Heart left ventricle (tissue), 16 donors: Measurements from ENCODE around the gene FBXL7. TPM values are rescaled to one million over a fixed set of nuclear protein-coding genes. Genes with fewer than 3 reads are reported as not detected.

ENCODE experiments used
- ATAC-seq, 4 donors: fragments of 200-7000 bp; cut with Tn5 transposase; one replicate each; pipeline ENCODE4 v1.9.1; 2020 to 2022; ENCODE audit warnings: moderate library complexity in 4 of 4, mild to moderate bottlenecking in 3 of 4, moderate number of reproducible peaks in 1 of 4
- DNase-seq, 5 donors: peaks; one replicate each; pipeline ENCODE4 v3.0.0-alpha.2; 2020
- H3K27ac ChIP-seq, 12 donors: fragments of 200-600 bp; sonication (generic) in 4 of 12; one replicate each; pipeline versions ENCODE4 v1.5.0 to v1.8.0; 2016 to 2022; ENCODE audit warnings: mild to moderate bottlenecking in 2 of 12
- H3K27me3 ChIP-seq, 9 donors: fragments of 200-600 bp; sonication (generic) in 2 of 9; one replicate each; pipeline versions ENCODE4 v1.5.1 to v1.8.0; 2016 to 2022; ENCODE audit warnings: mild to moderate bottlenecking in 3 of 9
- H3K36me3 ChIP-seq, 9 donors: fragments of 200-600 bp; sonication (generic) in 2 of 9; one replicate each; pipeline versions ENCODE4 v1.5.0 to v1.8.0; 2018 to 2022; ENCODE audit warnings: mild to moderate bottlenecking in 2 of 9
- H3K4me1 ChIP-seq, 12 donors: fragments of 200-600 bp; sonication (generic) in 4 of 12; one replicate each; pipeline versions ENCODE4 v1.5.0 to v1.8.0; 2016 to 2022; ENCODE audit warnings: mild to moderate bottlenecking in 3 of 12
- H3K4me3 ChIP-seq, 12 donors: fragments of 200-600 bp; sonication (generic) in 4 of 12; one replicate each; pipeline versions ENCODE4 v1.5.0 to v1.8.0; 2017 to 2022; ENCODE audit warnings: mild to moderate bottlenecking in 9 of 12, moderate library complexity in 4 of 12
- H3K9me3 ChIP-seq, 12 donors: fragments of 200-600 bp; sonication (generic) in 4 of 12; one replicate each; pipeline versions ENCODE4 v1.5.0 to v1.8.0; 2016 to 2022; ENCODE audit warnings: mild to moderate bottlenecking in 1 of 12
- POLR2A ChIP-seq, 2 donors: fragments of 450-650 bp; IDR thresholded peaks; one replicate each; pipeline ENCODE4 v1.6.1; 2017; ENCODE audit warnings: antibody characterized with exemption in 2 of 2, mild to moderate bottlenecking in 2 of 2, moderate library complexity in 2 of 2
- WGBS, 4 donors: extraction: QIAGEN DNeasy Blood & Tissue Kit in 2 of 4; methylation state at CpG; one replicate each; pipeline versions ENCODE4 v1.1.5 to v1.1.7; 2013 to 2018; 5-methylcytosine and 5-hydroxymethylcytosine counted together
- intact Hi-C, 10 donors: fragments of 100-400 bp; cut with DNase I; formaldehyde crosslinking; loops; one replicate each; pipeline versions ENCODE4 v1.11.1 to v1.14.2; 2022
- polyA plus RNA-seq, 2 donors: library from polyadenylated mRNA; stranded (reverse); fragments of 200-250 nt; gene quantifications; one replicate each; pipeline ENCODE4 v1.2.3, GENCODE V29; 2013
- total RNA-seq, 9 donors: library from RNA; depleted of rRNA in 2 of 9; stranded (reverse); fragments of >200 nt in 2 of 9; fragmentation: NEBNext Ultra II Directional in 3 of 9; extraction: Animal tissue kit (Norgen Biotek cat#: 25700) in 3 of 9; gene quantifications; one replicate each; pipeline versions ENCODE4 v1.1.0 to v1.2.4, GENCODE V29; 2016 to 2023
- TF ChIP-seq, protein P1 (sequence below), 12 donors: fragments of 200-600 bp; sonication (generic) in 4 of 12; IDR thresholded peaks; one replicate each; pipeline versions ENCODE4 v1.5.0 to v1.8.0; 2018 to 2022; ENCODE audit warnings: antibody characterized with exemption in 12 of 12, mild to moderate bottlenecking in 5 of 12
- donor health status: ischemic (EF 13 %, LVEDD 7.1; RV severe dilation, severe dysfunction).
- donor health status: healthy with polysubstance abuse.
- donor health status: DM: no; HTN: yes; CAD: no.
- donor health status: DM: no; HTN: no; CAD: no.
- donor health status: ischemic (EF 25% LVEDD 6.9; RV normal size, moderate dysfunction).
- donor health status: ischemic (EF 25% LVEDD 5.7; RV mildly dilated, moderate dysfunction).
- donor health status: healthy.
- donor health status: DM: yes; HTN: yes; CAD: no.
- donor health status: ischemic (EF 35%, LVEDD 5.7; RV mildly dilated, moderate dysfunction).
- donor health status: nonischemic (EF 11% LVEDD 7.7; RV severe dilation, severe dysfunction).
- donor health status: DM: yes; HTN: yes; CAD: no.
- donor health status: PGD.
- donor health status: ischemic (EF 29% LVEDD 5.4; RV normal size, mild dysfunction).
- donor health status: nonischemic (EF 23%, LVEDD 6.1; RV moderate dilation, normal function).

Gene FBXL7
- total and polyA plus RNA-seq, 11 donors = 8.7 to 27.6 (median 24.3) TPM

GRCh38 chr5:15529821-15530220, 29.8 kb downstream of the FBXL7 start:
- Histone ChIP-seq H3K4me1 (peaks cover 0 to 45% (median 9%) of the 10 kb centered on the region in 12 donors), H3K36me3 (peaks cover 0 to 4% (median 0%) of the 10 kb centered on the region in 9 donors), H3K27ac (no peak overlapping the region), H3K27me3 (no peaks in the 10 kb centered on the region), H3K4me3 (no peak overlapping the region), H3K9me3 (no peaks in the 10 kb centered on the region)
- intact Hi-C loops = no loop called here
- ATAC-seq (no peak), DNase-seq (no peak)
- TF ChIP-seq, protein P1, sequence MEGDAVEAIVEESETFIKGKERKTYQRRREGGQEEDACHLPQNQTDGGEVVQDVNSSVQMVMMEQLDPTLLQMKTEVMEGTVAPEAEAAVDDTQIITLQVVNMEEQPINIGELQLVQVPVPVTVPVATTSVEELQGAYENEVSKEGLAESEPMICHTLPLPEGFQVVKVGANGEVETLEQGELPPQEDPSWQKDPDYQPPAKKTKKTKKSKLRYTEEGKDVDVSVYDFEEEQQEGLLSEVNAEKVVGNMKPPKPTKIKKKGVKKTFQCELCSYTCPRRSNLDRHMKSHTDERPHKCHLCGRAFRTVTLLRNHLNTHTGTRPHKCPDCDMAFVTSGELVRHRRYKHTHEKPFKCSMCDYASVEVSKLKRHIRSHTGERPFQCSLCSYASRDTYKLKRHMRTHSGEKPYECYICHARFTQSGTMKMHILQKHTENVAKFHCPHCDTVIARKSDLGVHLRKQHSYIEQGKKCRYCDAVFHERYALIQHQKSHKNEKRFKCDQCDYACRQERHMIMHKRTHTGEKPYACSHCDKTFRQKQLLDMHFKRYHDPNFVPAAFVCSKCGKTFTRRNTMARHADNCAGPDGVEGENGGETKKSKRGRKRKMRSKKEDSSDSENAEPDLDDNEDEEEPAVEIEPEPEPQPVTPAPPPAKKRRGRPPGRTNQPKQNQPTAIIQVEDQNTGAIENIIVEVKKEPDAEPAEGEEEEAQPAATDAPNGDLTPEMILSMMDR (IDR thresholded peaks at IDR 0.05) = no peak
- TF ChIP-seq POLR2A (IDR thresholded peaks at IDR 0.05) = no peak
- WGBS, 4 donors = 71 to 77% (median 75%) methylated on average over 2 of the region's 2 CpGs

- intact Hi-C loops = no loop called here
Measured at GRCh38 chr5:15533129-15533893, 33.3 kb downstream of the FBXL7 start.

GRCh38 chr5:15535938-15536337, 36.0 kb downstream of the FBXL7 start:
- TF ChIP-seq, protein P1 (IDR thresholded peaks at IDR 0.05) = no peak
- TF ChIP-seq POLR2A (IDR thresholded peaks at IDR 0.05) = no peak
- Histone ChIP-seq H3K27me3 (no peaks in the 10 kb centered on the region), H3K4me3 (no peak overlapping the region), H3K36me3 (no peaks in the 10 kb centered on the region), H3K9me3 (no peaks in the 10 kb centered on the region), H3K27ac (no peak overlapping the region), H3K4me1 (peaks cover 0 to 45% (median 11%) of the 10 kb centered on the region in 12 donors)
- 95% methylated on average over 4 of the region's 4 CpGs for WGBS, 4 donors
- DNase-seq (no peak), ATAC-seq (no peak)
- intact Hi-C loops = no loop called here

More at GRCh38 chr5:15533129-15533893, 33.3 kb downstream of the FBXL7 start:
- Histone ChIP-seq H3K27me3 (no peaks in the 10 kb centered on the region), H3K4me1 (peaks cover 0 to 41% (median 10%) of the 10 kb centered on the region in 12 donors), H3K36me3 (no peaks in the 10 kb centered on the region), H3K27ac (no peak overlapping the region), H3K4me3 (no peak overlapping the region), H3K9me3 (no peaks in the 10 kb centered on the region)
- DNase-seq (no peak), ATAC-seq (no peak)
- TF ChIP-seq, protein P1 (IDR thresholded peaks at IDR 0.05) = no peak
- TF ChIP-seq POLR2A (IDR thresholded peaks at IDR 0.05) = no peak
- WGBS, 4 donors = 72 to 85% (median 75%) methylated on average over 5 of the region's 5 CpGs

- Histone ChIP-seq H3K9me3 (no peaks in the 10 kb centered on the region), H3K27ac (peak overlapping the region in 3 of 12 donors; percentile 29 to 46 (median 38)), H3K27me3 (no peaks in the 10 kb centered on the region), H3K36me3 (no peaks in the 10 kb centered on the region), H3K4me1 (peaks cover 0 to 35% (median 11%) of the 10 kb centered on the region in 12 donors), H3K4me3 (no peak overlapping the region)
- DNase-seq (no peak), ATAC-seq (peak; percentile 48 to 74 (median 70))
- intact Hi-C loops = no loop called here
- TF ChIP-seq, protein P1 (IDR thresholded peaks at IDR 0.05) = no peak
- no peak for TF ChIP-seq POLR2A (IDR thresholded peaks at IDR 0.05)
- WGBS, 4 donors = 44 to 52% (median 49%) methylated on average over 2 of the region's 2 CpGs
Measured at GRCh38 chr5:15538516-15538915, 38.5 kb downstream of the FBXL7 start.
